ENCODE data around the gene IL25.
"Not testable (repeated sequence)": the region's sequence is repeated elsewhere in the genome, so short reads cannot be mapped to it uniquely, and the experiment has no call there.

IL25 gene

GRCh38 chr14:23411563-23412525 lies 39.2 kb downstream of the IL25 start:
- DNase-seq, result no peak

- no peak for DNase-seq
Measured at GRCh38 chr14:23413681-23414080, 41.1 kb downstream of the IL25 start.

- no peak for DNase-seq
Measured at GRCh38 chr14:23414254-23414653, 41.6 kb downstream of the IL25 start.

GRCh38 chr14:23414906-23415820 lies 42.6 kb downstream of the IL25 start:
- DNase-seq, result no peak

GRCh38 chr14:23415821-23416778 lies 43.5 kb downstream of the IL25 start:
- DNase-seq, result no peak

- no peak for DNase-seq
Measured at GRCh38 chr14:23416801-23417200, 44.2 kb downstream of the IL25 start.

GRCh38 chr14:23417269-23417668 lies 44.7 kb downstream of the IL25 start:
- not testable (repeated sequence) for DNase-seq

GRCh38 chr14:23418021-23418420 lies 45.4 kb downstream of the IL25 start:
- no peak for DNase-seq

- not testable (repeated sequence) for DNase-seq
Measured at GRCh38 chr14:23419646-23420045, 47.0 kb downstream of the IL25 start.

- DNase-seq, result no peak
Measured at GRCh38 chr14:23421594-23421993, 49.0 kb downstream of the IL25 start.

- DNase-seq, result no peak
Measured at GRCh38 chr14:23423657-23424056, 51.0 kb downstream of the IL25 start.

- DNase-seq, result no peak
Measured at GRCh38 chr14:23425169-23425568, 52.6 kb downstream of the IL25 start.

GRCh38 chr14:23425798-23426197 lies 53.2 kb downstream of the IL25 start:
- not testable (repeated sequence) for DNase-seq
